Amygdala (tissue), 56 donors: Measurements from ENCODE around the gene WNT5A.

ENCODE experiments used
- DNase-seq, 56 donors: peaks; one replicate each; lab custom pipeline; 2025; lab: John Stamatoyannopoulos, UW

The WNT5A gene

DNA sequence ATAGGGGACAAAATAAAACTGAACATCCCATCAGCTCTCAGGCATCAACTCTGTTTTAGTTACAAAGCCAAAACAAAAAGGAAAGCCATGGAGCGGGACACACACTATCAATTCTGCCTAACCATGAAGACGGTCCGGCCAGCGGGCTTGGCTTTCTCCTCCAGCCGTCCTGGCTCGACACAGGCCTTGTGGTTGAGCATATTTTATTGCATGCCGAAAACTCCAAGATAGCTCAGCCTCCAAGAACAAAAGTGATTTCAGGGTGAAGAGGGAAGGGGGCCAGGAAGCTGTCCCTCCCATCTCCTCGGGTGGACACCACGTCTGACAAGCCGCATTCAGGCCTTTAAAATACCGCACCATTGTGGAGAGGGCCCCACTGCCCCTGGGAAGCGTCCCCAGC is 31.2 kb downstream of the WNT5A start:
- no peak for DNase-seq

DNA sequence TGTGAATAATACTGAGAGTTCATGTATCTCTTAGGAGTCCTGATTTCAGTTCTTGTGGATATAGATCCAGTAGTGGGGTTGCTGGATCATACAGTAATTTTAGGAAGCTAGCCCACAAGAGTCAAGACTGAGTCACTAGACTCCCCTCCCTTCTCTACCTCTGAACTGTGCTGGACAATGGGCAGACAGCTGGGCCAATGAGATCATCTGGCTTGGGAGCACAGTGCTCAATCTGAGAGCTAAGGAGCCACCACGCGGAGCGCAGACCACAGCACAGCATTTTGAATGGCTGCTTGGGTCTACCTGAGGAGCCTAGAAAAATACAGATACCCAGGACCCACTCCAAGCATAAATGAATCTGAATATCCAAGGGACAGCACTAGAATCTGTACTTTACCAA is 32.5 kb downstream of the WNT5A start:
- DNase-seq: no peak

- no peak for DNase-seq
Observed at GRCh38 chr3:55453886-55454496, 33.1 kb downstream of the WNT5A start.

- DNase-seq: no peak
Observed at GRCh38 chr3:55452886-55453285, 34.2 kb downstream of the WNT5A start.

DNA sequence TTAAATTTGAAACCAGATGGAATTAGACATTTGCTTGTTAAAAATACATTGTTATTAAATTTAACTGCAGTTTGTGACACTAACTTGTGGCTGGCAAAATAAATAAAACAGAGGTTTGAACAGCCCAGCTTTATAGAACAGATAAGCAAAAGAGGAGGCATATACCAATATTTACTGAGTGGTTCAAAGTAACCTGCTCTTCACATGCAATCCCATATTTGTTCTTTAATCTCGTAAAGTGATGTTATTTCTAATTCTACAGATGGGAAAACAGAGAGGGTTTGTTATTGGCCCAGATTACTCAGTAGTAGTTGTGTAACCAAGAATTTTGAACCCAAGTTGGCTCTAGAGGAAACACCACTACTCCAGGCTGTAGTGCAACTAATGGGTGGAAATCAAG is 37.6 kb downstream of the WNT5A start:
- DNase-seq: no peak

- DNase-seq: no peak
Observed at GRCh38 chr3:55446850-55447249, 40.3 kb downstream of the WNT5A start.

DNA sequence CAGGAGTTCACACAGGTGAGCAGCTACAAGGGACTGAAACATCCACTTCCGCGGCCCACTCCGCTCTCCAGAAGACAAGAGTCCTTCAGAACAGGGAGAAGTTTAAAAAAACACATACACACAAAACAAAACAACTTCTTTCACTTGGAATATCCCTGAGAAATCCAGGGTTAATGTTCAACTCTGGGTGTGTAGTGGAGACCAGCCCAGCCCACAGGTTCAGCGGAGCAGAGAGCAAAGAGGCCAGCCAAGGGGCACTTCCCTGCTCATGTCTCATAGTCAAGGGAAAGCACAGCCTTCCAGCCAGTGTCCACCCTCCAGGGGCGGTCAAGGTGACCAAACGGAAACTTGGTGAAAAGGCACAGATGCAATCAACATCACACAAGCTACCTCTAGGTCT is 41.6 kb downstream of the WNT5A start:
- no peak for DNase-seq

- DNase-seq: no peak
Observed at GRCh38 chr3:55443346-55443745, 43.8 kb downstream of the WNT5A start.

DNA sequence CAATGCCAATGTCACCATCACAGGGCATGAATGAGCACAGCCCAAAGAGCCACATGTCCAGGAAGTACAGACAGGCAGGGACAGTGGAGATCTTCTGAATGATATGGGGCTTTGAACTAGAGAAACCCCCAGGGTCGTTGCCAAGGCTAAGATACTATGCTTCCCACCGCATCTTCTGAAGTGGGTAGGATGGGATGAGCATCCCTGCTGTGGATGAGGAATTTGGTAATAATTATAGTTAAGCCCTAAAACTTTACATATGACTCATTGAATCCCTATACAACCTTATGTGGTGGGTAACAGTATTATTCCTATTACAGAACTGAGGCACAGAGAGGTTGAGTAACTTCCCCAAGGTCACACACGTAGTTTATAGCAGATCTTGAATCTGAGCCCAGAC is 44.2 kb downstream of the WNT5A start:
- no peak for DNase-seq

DNA sequence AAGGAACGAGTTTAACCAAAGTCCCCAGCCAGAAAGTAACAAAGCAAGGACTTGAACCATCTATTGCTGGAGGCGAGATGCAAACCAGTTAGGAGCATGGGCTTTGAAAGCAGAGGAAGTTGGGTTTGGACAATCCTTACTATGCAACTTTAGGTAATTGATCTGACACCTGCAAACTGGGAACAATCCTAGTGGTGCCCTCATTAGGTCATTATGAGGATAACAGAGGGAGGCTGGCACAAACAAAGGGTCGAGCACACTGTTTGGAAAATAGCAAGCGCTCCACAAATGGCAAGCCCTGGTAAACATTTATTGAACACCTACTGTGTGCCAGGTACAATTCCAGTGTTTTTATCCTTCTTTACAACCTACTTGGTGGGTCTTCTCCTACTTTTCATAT is 45.6 kb downstream of the WNT5A start:
- DNase-seq: no peak

- DNase-seq: no peak
Observed at GRCh38 chr3:55440104-55440708, 46.9 kb downstream of the WNT5A start.

DNA sequence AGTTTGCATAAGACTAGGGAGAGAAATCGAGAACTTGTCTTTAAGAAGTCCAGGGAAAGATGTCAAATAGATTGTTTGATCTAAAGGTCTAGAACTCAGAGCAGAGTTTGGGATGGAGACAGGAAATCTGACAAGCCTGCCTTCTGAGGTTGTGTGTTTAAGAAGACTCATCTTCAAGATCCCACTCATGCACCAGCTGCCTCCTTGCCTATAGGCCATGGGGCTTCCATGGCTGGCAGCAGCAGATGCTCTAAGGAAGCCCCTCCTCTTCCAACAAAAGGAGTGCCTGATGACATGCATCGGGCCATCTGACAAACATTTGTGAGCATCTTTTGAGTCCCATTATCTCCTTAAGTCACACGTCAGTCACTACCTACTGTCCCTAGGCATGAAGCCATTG is 47.4 kb downstream of the WNT5A start:
- no peak for DNase-seq

- no peak for DNase-seq
Observed at GRCh38 chr3:55436644-55437043, 50.5 kb downstream of the WNT5A start.

DNA sequence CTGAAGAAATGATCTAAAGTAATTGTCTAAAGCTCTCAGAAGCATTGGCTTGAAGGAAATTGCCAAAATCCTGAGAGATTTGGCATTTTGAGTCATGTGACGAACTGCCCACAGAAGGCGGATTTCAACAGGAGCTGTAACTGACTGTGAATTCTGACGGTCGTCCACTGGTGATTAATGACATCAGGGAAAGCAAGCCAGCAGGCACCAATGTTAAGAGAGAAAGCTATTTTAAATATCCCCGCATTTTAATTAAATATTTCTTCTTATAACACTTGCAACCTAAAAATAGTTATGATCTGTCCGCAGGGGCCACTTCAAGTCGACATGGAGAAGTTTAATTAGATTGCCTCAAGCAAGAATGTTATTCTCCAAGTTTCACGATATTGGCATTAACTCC is 51.6 kb downstream of the WNT5A start:
- no peak for DNase-seq

DNA sequence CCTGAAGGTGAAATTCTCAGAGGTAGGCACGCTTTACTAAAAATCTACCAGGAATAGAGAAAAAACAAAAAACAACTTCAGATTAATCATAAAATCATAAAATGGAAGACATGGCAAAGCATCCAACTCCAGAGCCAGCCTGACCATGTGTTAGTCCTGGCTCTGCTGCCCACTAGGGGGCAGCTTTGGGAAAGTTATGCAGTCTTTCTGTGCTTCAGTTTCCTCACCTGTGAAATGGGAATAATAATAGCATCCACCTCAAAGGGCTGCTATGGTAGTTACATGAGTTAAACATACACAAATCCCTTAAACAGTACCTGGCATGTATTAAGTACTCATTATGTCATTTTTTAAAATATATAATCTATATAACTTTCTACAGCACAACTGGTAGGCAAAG is 52.3 kb downstream of the WNT5A start:
- no peak for DNase-seq

DNA sequence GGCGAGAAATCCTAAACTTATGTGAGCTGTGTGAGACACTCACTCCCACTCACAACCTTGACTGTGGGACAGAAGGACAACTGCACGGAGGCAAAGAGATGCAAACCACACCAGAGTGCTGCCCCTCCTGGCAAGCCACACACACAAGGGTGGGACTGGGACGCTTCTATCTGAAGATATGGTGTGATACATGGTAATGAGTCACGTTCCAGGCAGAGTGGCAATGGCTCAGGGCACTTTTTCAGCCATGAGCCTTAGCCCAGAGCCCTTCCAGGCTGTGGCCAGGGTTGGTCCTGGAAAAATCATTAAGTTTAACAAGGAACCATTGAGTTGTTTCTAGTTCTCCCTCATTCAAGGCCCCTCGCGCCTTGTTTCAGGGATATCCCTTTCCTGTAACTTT is 56.1 kb downstream of the WNT5A start:
- DNase-seq: no peak

DNA sequence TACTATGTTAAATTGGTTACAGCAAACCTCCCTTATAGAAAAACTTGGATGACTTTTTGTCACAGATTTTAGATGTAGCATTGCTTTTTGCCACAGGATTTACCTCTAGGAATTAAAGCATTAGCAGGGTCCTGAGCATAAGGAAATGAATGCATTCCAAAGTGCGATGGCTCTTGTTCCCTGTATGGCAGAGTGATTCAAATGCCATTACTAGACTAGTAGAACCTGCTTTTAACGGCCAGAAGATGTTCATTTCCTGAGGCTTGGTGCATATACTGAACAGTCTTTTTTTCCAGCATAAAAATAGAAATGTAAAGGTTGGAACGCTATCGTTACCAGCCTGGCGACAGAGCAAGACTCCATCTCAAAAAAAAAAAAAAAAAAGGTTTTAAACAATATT is 59.4 kb downstream of the WNT5A start:
- no peak for DNase-seq

- no peak for DNase-seq
Observed at GRCh38 chr3:55426486-55426885, 60.6 kb downstream of the WNT5A start.

DNA sequence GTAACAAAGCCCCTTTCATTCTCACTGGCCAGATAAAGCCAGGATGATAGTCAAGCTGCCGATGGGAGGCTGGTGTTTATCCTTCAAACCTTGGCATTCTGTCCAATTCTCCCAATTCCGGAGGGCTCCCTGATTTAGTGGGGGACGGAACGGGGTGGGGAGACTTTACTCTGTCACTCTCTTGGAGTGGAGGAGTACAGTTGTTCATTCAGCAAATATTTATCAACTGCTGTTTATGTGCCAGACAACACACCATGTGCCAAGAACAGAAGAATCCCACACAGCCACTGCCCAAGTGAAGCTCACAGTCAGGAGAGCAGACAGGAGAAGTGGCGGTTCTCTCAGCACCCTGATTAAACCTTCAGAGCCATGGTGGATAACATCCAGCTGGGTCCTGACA is 63.3 kb downstream of the WNT5A start:
- no peak for DNase-seq

DNA sequence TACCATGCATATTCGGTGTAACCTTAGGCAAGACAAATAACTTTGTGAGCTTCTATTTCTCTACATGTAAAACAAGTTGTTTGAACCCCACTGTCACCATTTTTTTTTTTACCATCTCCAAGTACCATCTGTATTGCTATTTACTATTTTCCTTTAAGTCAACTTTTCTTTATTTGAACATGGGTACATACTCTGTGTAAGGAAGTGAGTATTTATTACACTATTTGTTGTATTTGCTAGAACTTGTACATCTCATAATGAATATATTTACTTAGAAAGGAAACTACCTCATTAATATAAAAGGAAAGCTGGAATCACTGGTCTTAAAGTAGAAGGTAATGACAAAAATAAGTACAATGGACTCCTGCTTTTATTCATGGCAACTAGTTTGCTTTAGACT is 69.9 kb downstream of the WNT5A start:
- DNase-seq: no peak

DNA sequence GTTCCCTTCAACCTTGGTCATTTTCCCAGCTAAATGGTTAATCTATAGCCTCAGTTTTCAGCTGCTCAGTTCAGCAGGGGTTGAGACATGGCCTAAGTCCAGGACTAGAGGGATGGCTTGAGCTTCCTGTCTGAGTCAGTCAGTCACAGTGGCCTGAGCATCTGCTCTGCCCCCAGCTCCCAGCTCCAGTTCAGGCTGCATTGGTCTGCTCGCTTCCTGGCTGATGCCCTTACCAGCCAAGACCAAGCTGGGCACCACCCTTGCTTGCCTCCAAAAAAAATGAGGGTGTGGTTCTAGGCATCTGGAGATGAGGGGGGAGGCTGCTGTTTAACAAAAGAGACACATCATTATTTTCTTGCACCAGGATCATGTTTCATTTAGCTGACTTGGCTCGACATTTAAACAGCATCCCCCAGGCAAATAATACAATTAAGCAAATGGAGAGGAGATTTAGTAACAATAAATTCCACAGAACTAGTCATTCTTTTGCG is 70.7 kb downstream of the WNT5A start:
- no peak for DNase-seq
